ENCODE measurements around the gene WNT9A.

GRCh38 chr1:227899141-227899819 lies 48.5 kb downstream of the WNT9A start:
- TF ChIP-seq USF2 (IDR thresholded peaks at IDR 0.05; ENCODE audit: borderline replicate concordance, low read depth, low read length) (no peak), POLR2AphosphoS5 (IDR thresholded peaks at IDR 0.05; ENCODE audit: low read depth, low read length) (no peak), CTCF (IDR thresholded peaks at IDR 0.05) (no peak), PBX3 (IDR thresholded peaks at IDR 0.05) (no peak), TEAD4 (IDR thresholded peaks at IDR 0.05; ENCODE audit: borderline replicate concordance, insufficient read depth) (no peak), SIN3A (IDR thresholded peaks at IDR 0.05; ENCODE audit: borderline replicate concordance, low read depth, low read length) (no peak), USF1 (IDR thresholded peaks at IDR 0.05; ENCODE audit: borderline replicate concordance, low read depth) (no peak), GATA2 (CRISPR knock-in tag; IDR thresholded peaks at IDR 0.05) (no peak), RAD21 (IDR thresholded peaks at IDR 0.05; ENCODE audit: low read length) (no peak), CHD2 (IDR thresholded peaks at IDR 0.05; ENCODE audit: low read length, partially characterized antibody) (no peak), RCOR1 (IDR thresholded peaks at IDR 0.05; ENCODE audit: low read length) (no peak), SMC3 (IDR thresholded peaks at IDR 0.05; ENCODE audit: low read depth, low read length) (no peak)

All from SK-N-SH (cell line).